ENCODE data around the gene IFT88.

DNA sequence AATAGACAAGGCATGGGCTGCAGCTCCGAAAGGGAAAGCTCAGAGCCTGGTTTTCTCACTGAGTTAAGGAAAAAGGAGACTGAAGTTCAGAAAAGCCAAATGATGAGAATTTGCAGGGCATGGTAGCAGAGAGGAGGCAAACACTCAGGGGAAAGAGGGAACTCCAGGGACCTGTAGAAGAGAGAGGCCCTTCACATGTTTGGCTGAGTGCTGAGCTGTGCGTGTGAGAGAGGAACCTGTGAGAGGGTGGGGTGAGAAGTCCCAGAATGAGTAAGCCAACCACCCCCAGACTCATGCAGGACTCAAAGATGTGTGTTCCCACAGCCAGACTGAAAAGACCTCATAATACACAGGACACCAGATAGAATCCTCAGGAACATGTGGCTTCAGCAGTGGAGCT, 38.5 kb upstream of the IFT88 start:
- TF ChIP-seq EP300 (IDR thresholded peaks at IDR 0.05) (no peak), POLR2A (IDR thresholded peaks at IDR 0.05) (no peak)
